WTC11 (cell line): Measurements from ENCODE around the gene GOLGA6L9.
"Not testable (repeated sequence)": the region's sequence is repeated elsewhere in the genome, so short reads cannot be mapped to it uniquely, and the experiment has no call there.

Source experiments
- ARID4B ChIP-seq: sonication (generic); formaldehyde crosslinking; IDR thresholded peaks from 2 replicates; pipeline ENCODE4 v1.8.0; 2023; ENCODE audit warnings: missing genetic modification reagents, mild to moderate bottlenecking, borderline replicate concordance
- CREB1 ChIP-seq: sonication (generic); formaldehyde crosslinking; IDR thresholded peaks from 2 replicates; pipeline ENCODE4 v1.8.0; 2023; ENCODE audit warnings: mild to moderate bottlenecking, missing genetic modification reagents
- CTCF ChIP-seq: fragments of 200-600 bp; IDR thresholded peaks from 2 replicates; pipeline ENCODE4 v1.8.0; 2022; ENCODE audit warnings: antibody characterized with exemption
- E2F4 ChIP-seq: sonication (generic); formaldehyde crosslinking; IDR thresholded peaks from 2 replicates; pipeline ENCODE4 v1.8.1; 2022; ENCODE audit warnings: low read depth, mild to moderate bottlenecking, moderate library complexity, missing genetic modification reagents, borderline replicate concordance
- FOXP4 ChIP-seq: sonication (generic); formaldehyde crosslinking; IDR thresholded peaks from 2 replicates; pipeline ENCODE4 v1.8.0; 2022; ENCODE audit warnings: mild to moderate bottlenecking, missing genetic modification reagents
- MAX ChIP-seq: sonication (generic); formaldehyde crosslinking; IDR thresholded peaks from 2 replicates; pipeline ENCODE4 v1.8.0; 2022; ENCODE audit warnings: mild to moderate bottlenecking, missing genetic modification reagents
- MLX ChIP-seq: sonication (generic); formaldehyde crosslinking; IDR thresholded peaks from 2 replicates; pipeline ENCODE4 v1.8.1; 2023; ENCODE audit warnings: mild to moderate bottlenecking, missing genetic modification reagents, moderate library complexity
- SP1 ChIP-seq: sonication (generic); formaldehyde crosslinking; conservative IDR thresholded peaks from 2 replicates; pipeline ENCODE4 v1.8.1; 2022; ENCODE audit warnings: missing genetic modification reagents
- USF2 ChIP-seq: sonication (generic); formaldehyde crosslinking; IDR thresholded peaks from 2 replicates; pipeline ENCODE4 v1.8.1; 2023; ENCODE audit warnings: mild to moderate bottlenecking, missing genetic modification reagents, moderate library complexity
- ZNF281 ChIP-seq: sonication (generic); formaldehyde crosslinking; IDR thresholded peaks from 2 replicates; pipeline ENCODE4 v1.8.0; 2023; ENCODE audit warnings: mild to moderate bottlenecking, missing genetic modification reagents
- ZNF512 ChIP-seq: sonication (generic); formaldehyde crosslinking; IDR thresholded peaks from 2 replicates; pipeline ENCODE4 v1.8.1; 2022; ENCODE audit warnings: missing genetic modification reagents, borderline replicate concordance
- ZSCAN18 ChIP-seq: fragments of 250-450 bp; sonication (Bioruptor Pico); IDR thresholded peaks from 2 replicates; pipeline ENCODE4 v2.1.2; 2022; ENCODE audit warnings: mild to moderate bottlenecking, moderate library complexity

GRCh38 chr15:82472269-82472982 lies 42.8 kb downstream of the GOLGA6L9 start:
- TF ChIP-seq USF2 (CRISPR knock-in tag); CREB1; FOXP4 (CRISPR knock-in tag); SP1 (CRISPR knock-in tag); CTCF; MLX (CRISPR knock-in tag); E2F4; ZSCAN18 (CRISPR knock-in tag); ARID4B; ZNF512; ZNF281; MAX: not testable (repeated sequence)
